ENCODE measurements around the gene QRSL1. TPM values are rescaled to one million over a fixed set of nuclear protein-coding genes. Genes with fewer than 3 reads are reported as not detected.

QRSL1 gene
- total and polyA plus RNA-seq, 10 of the 15 experiments (the other 5 are each of a cell fraction or from before 2014, with no cell fraction given): 11.9 to 23.5 (median 15.5) TPM

GRCh38 chr6:106643061-106643460 is 13.7 kb downstream of the QRSL1 start:
- ChIA-PET CTCF (interaction anchor here (1.2 kb wide), 1 partner anchor 21 kb away, joined by 3 read pairs; no protein-coding TSS in a partner anchor), RAD21 (ENCODE audit: unreplicated experiment) (no interaction called here), SMC1A (ENCODE audit: uncharacterized antibody, unreplicated experiment) (interaction anchor here (1.2 kb wide), 1 partner anchor 31 kb away, joined by 3 read pairs; no protein-coding TSS in a partner anchor), POLR2A (no interaction called here)
- no peaks in the 10 kb centered on the region for H3K27me3 ChIP-seq (replicated peaks in 1 of 2; ENCODE audit: control insufficient read depth in 2 of 2, insufficient read depth in 2 of 2, low read length in 1 of 2)
- peaks cover 22% of the 10 kb centered on the region for H3K4me1 ChIP-seq (ENCODE audit: control insufficient read depth, insufficient read depth, low read length)
- in situ Hi-C loops (cut with MboI) (no loop called here), intact Hi-C loops (cut with micrococcal nuclease; ENCODE audit: unreplicated experiment) (no loop called here)
- BruUV-seq (replicated peaks): no TSS peak
- H3K79me2 ChIP-seq (ENCODE audit: control insufficient read depth, insufficient read depth, low read length): peaks cover 16% of the 10 kb centered on the region
- no peak overlapping the region for H3K9ac ChIP-seq (ENCODE audit: control insufficient read depth, insufficient read depth, low read length)
- WGBS (ENCODE audit: insufficient coverage, insufficient replicate concordance, low lambda C conversion rate, missing lambda C conversion rate): 100% methylated on average over 2 of the region's 2 CpGs
- H3K27ac ChIP-seq (ENCODE audit: control insufficient read depth, insufficient read depth): no peak overlapping the region
- ATAC-seq (no peak), FAIRE-seq (no peak), DNase-seq (ENCODE audit: low read depth, low spot score) (no peak)
- H3K36me3 ChIP-seq (ENCODE audit: control insufficient read depth in 2 of 2, insufficient read depth in 2 of 2, low read length in 1 of 2): peaks cover 0 to 19% of the 10 kb centered on the region in 2 experiments; a peak in 2 of 4 replicates
- no peak overlapping the region for H2AFZ ChIP-seq (ENCODE audit: control insufficient read depth, low read depth, low read length)
- no peaks in the 10 kb centered on the region for H4K20me1 ChIP-seq (ENCODE audit: control insufficient read depth, insufficient read depth)
- H3K4me2 ChIP-seq (ENCODE audit: control insufficient read depth, insufficient read depth): no peak overlapping the region
- TF ChIP-seq EED (IDR thresholded peaks at IDR 0.05; ENCODE audit: low read depth): no peak
- TF ChIP-seq NFIC (IDR thresholded peaks at IDR 0.05; ENCODE audit: low read depth, low read length): no peak
- TF ChIP-seq ZSCAN29 (IDR thresholded peaks at IDR 0.05): no peak
- no peak for TF ChIP-seq CHD1 (IDR thresholded peaks at IDR 0.05; ENCODE audit: low read depth, low read length)
- no peak for TF ChIP-seq RAD51 (IDR thresholded peaks at IDR 0.05)
- TF ChIP-seq PAX8 (IDR thresholded peaks at IDR 0.05): no peak
- TF ChIP-seq IKZF2 (IDR thresholded peaks at IDR 0.05): no peak
- no peak for TF ChIP-seq PKNOX1 (IDR thresholded peaks at IDR 0.05)
- TF ChIP-seq NFYB (IDR thresholded peaks at IDR 0.05; ENCODE audit: insufficient read depth, low read depth, low read length): no peak
- no peak for TF ChIP-seq NR2C2 (IDR thresholded peaks at IDR 0.05; ENCODE audit: borderline replicate concordance, control insufficient read depth, insufficient read length, low read depth)
- no peak for TF ChIP-seq KLF5 (IDR thresholded peaks at IDR 0.05; ENCODE audit: partially characterized antibody)
- no peak for TF ChIP-seq PML (IDR thresholded peaks at IDR 0.05; ENCODE audit: low read length)
- no peak for TF ChIP-seq IRF3 (IDR thresholded peaks at IDR 0.05)
- no peak for TF ChIP-seq IKZF1 (conservative IDR thresholded peaks at IDR 0.05)
- TF ChIP-seq RELA (IDR thresholded peaks at IDR 0.05; ENCODE audit: borderline replicate concordance, partially characterized antibody): no peak
- TF ChIP-seq STAT1 (conservative IDR thresholded peaks at IDR 0.05): no peak
- TF ChIP-seq SUZ12 (IDR thresholded peaks at IDR 0.05; ENCODE audit: unreplicated experiment): no peak
- no peak for TF ChIP-seq E2F8 (IDR thresholded peaks at IDR 0.05; ENCODE audit: low read depth, partially characterized antibody)
- TF ChIP-seq POU2F2 (IDR thresholded peaks at IDR 0.05; ENCODE audit: borderline replicate concordance, low read depth, low read length): no peak
- no peak for TF ChIP-seq MTA2 (IDR thresholded peaks at IDR 0.05; ENCODE audit: low read depth)
- no peak overlapping the region for H3K4me3 ChIP-seq
- H3K9me3 ChIP-seq (replicated peaks; ENCODE audit: control insufficient read depth, insufficient read depth, low read length): no peaks in the 10 kb centered on the region; the same call in 2 of the 3 replicates

Measured in GM12878 (cell line).